D721Med (cell line): ENCODE results near the gene MACO1.

Experiments
- DNase-seq: peaks from one replicate; pipeline ENCODE4 v3.0.0; 2011; ENCODE audit warnings: low spot score; ENCODE audit not compliant: insufficient read length
- FAIRE-seq: peaks from 2 replicates; lab custom pipeline; 2011; peaks lifted over from hg19 to GRCh38; lab: Jason Lieb, UNC
- CTCF ChIP-seq: IDR thresholded peaks from 2 replicates; pipeline ENCODE4 v1.5.1; 2012; ENCODE audit warnings: mild to moderate bottlenecking, control low read depth; ENCODE audit not compliant: insufficient read depth; ENCODE audit errors: missing control alignments

Gene MACO1

GRCh38 chr1:25533775-25534409 is 103.2 kb downstream of the MACO1 start:
- TF ChIP-seq CTCF: no peak
- no peak for FAIRE-seq

DNA sequence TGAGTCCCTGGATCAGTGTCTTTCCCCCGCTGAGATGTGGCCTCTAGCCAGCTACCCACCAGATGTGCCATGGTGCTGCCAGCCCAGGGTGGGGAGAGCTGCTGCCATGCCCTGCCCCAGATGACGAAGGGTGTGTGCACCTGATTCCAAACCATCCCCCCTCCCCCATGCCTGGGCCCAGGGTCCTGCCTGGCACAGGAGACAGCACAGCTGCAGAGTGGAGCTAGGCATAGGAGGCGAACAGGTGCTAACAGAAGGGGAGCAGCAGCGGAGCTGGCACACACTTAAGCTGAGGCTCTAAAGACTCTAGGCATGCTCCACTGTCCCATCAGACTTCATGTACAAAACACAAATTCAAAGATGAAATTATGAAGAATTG is 103.7 kb downstream of the MACO1 start:
- DNase-seq: no peak
- FAIRE-seq: no peak
- TF ChIP-seq CTCF: no peak

More at GRCh38 chr1:25533775-25534409, 103.2 kb downstream of the MACO1 start:
- no peak for DNase-seq

GRCh38 chr1:25536124-25536523 is 105.4 kb downstream of the MACO1 start:
- no peak for TF ChIP-seq CTCF
- FAIRE-seq: no peak
- DNase-seq: no peak

DNA sequence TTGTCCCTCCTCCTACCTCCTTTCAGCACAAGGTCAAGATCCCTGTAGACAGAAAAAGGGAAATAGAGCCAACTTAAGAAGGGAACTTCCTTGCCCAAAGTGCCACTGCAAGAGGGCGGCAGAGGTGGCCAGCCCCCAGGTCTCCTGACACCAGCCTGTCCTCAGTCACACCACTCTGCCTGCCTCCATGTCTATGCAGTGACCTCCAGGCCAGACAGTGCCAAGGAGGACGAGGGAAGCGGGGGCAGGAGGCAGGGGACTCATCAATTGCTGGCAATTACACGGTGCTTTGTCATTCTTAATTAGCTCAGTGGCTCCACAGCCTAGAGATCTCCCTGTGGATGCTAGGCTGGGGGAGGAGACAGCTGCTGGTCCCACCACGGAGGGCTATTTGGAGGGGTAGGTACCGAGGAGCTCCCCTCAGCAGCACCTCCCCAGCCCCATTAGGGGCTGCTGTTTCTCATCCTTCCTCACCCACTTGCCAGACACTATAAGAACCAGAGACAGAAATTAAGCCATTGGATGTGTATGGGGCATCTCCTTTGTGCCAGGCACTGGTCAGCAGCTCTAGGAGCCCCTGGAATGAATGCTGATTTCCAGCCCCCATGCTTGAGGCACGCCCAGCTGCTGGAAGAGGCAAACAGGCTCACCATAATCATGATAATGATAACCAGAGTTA is 106.6 kb downstream of the MACO1 start:
- FAIRE-seq: no peak
- no peak for DNase-seq
- no peak for TF ChIP-seq CTCF

GRCh38 chr1:25538191-25538767 is 107.6 kb downstream of the MACO1 start:
- DNase-seq: no peak
- no peak for FAIRE-seq
- no peak for TF ChIP-seq CTCF

DNA sequence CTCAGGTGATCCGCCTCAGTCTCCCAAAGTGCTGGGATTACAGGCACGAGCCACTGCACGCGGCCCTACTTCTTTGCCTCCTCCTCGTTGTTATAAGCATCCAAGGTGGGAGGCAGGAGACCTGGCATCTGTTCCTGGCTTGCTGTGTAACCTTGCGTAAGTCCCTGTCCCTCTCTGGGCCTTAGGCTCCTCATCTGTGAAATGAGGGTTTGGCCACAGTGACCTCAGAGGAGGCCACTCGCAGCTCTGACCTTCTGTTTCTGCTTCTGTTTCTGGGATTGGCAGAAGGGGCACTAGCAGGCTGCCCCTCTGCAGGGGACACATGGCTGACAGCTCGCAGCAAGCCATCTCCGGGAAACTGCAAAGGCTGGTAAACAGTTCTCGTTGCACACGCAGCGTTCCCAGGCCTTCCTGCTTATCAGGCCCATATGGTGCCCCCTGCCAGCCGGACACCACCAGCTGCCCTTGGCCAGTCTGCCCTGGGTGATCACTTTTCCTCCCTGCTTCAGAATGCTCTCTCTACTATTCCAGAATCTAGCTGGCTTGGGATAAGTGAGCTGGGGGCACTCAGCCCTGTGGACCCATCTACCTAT is 110.1 kb downstream of the MACO1 start:
- TF ChIP-seq CTCF: no peak
- no peak for FAIRE-seq
- DNase-seq: no peak
